Activated CD4-positive, alpha-beta memory T cell treated with anti-CD3 and anti-CD28 coated beads, Interleukin-2, amount 10 ng/mL, durations not matched to agents 7 days and 5 days (primary cell): ENCODE results near the gene ADM2. TPM values are rescaled to one million over a fixed set of nuclear protein-coding genes. Genes with fewer than 3 reads are reported as not detected.
"Not testable (repeated sequence)": the region's sequence is repeated elsewhere in the genome, so short reads cannot be mapped to it uniquely, and the experiment has no call there.

ENCODE experiments used
- CTCF ChIA-PET: fragments of 350-600 bp; sonication (Branson Sonifier 250); formaldehyde crosslinking; loops from one replicate; lab custom pipeline; 2021; ENCODE audit warnings: antibody characterized with exemption, inconsistent platforms; lab: Charles Lee
- POLR2A ChIA-PET: fragments of 350-600 bp; sonication (Branson Sonifier 250); formaldehyde crosslinking; loops from one replicate; lab custom pipeline; 2021; ENCODE audit warnings: antibody characterized with exemption; lab: Charles Lee
- DNase-seq: peaks from one replicate; pipeline ENCODE4 v3.0.0-alpha.2; 2020
- H3K27ac Mint-ChIP-seq: one replicate; pipeline ENCODE4 v1.8.0; 2021; ENCODE audit warnings: mild to moderate bottlenecking, mixed read lengths
- H3K27me3 Mint-ChIP-seq: one replicate; pipeline ENCODE4 v1.8.0; 2021; ENCODE audit warnings: mixed read lengths
- H3K36me3 Mint-ChIP-seq: one replicate; pipeline ENCODE4 v1.8.0; 2021; ENCODE audit warnings: low read depth, mixed read lengths
- H3K4me1 Mint-ChIP-seq: one replicate; pipeline ENCODE4 v1.8.0; 2021; ENCODE audit warnings: mixed read lengths
- H3K4me3 Mint-ChIP-seq: one replicate; pipeline ENCODE4 v1.8.0; 2021; ENCODE audit warnings: mild to moderate bottlenecking, mixed read lengths
- H3K9me3 Mint-ChIP-seq: one replicate; pipeline ENCODE4 v1.8.0; 2021; ENCODE audit warnings: mixed read lengths
- total RNA-seq, 2 experiments: library from RNA; stranded (reverse); gene quantifications; one replicate each; pipeline ENCODE4 v1.2.3, GENCODE V29; 2021

The ADM2 gene
- total RNA-seq, 2 experiments from 2014 or later, result 7.6 to 8.8 TPM

GRCh38 chr22:50532824-50533796, 51.8 kb downstream of the ADM2 start:
- peaks cover 27% of the 10 kb centered on the region for H3K36me3 Mint-ChIP-seq
- no peak for DNase-seq
- POLR2A ChIA-PET, result interaction anchor here (1.1 to 12.1 kb wide), 12 partner anchors 5 to 342 kb away, joined by 3 to 583 read pairs (median 22); partner anchors contain the start of genes CHKB, KLHDC7B, LMF2 and NCAPH2
- CTCF ChIA-PET, result interaction anchor here (0.9 to 3.4 kb wide), 4 partner anchors 7 to 30 kb away, joined by 3 to 27 read pairs (median 6); partner anchors contain the start of genes SCO2 and SYCE3
- H3K9me3 Mint-ChIP-seq, result no peaks in the 10 kb centered on the region
- no peaks in the 10 kb centered on the region for H3K27me3 Mint-ChIP-seq
- H3K27ac Mint-ChIP-seq, result peak overlapping the region; percentile 98
- H3K4me1 Mint-ChIP-seq, result peaks cover 56% of the 10 kb centered on the region
- peak overlapping the region; percentile 95 for H3K4me3 Mint-ChIP-seq

GRCh38 chr22:50533856-50534711, 52.7 kb downstream of the ADM2 start:
- Mint-ChIP-seq H3K27ac (peak overlapping the region; percentile 98), H3K4me1 (peaks cover 52% of the 10 kb centered on the region), H3K4me3 (peak overlapping the region; percentile 43), H3K36me3 (peaks cover 21% of the 10 kb centered on the region)
- ChIA-PET CTCF (interaction anchor here (1.0 to 3.4 kb wide), 5 partner anchors 8 to 37 kb away, joined by 3 to 27 read pairs (median 5); partner anchors contain the start of genes LMF2, NCAPH2, SCO2 and SYCE3), POLR2A (interaction anchor here (0.8 to 10.1 kb wide), 6 partner anchors 6 to 87 kb away, joined by 3 to 583 read pairs (median 22); partner anchors contain the start of genes CHKB, KLHDC7B, SCO2 and TYMP)
- H3K27me3 Mint-ChIP-seq, DNase-seq, H3K9me3 Mint-ChIP-seq: not testable (repeated sequence)

- DNase-seq, result no peak
- Mint-ChIP-seq H3K4me1 (peaks cover 62% of the 10 kb centered on the region), H3K4me3 (no peak overlapping the region), H3K27me3 (no peaks in the 10 kb centered on the region), H3K27ac (peak overlapping the region; percentile 28), H3K9me3 (no peaks in the 10 kb centered on the region), H3K36me3 (peaks cover 20% of the 10 kb centered on the region)
- ChIA-PET CTCF (interaction anchor here (0.9 to 3.4 kb wide), 5 partner anchors 9 to 87 kb away, joined by 3 to 27 read pairs (median 3); partner anchors contain the start of gene SCO2), POLR2A (interaction anchor here (1.2 to 10.1 kb wide), 5 partner anchors 7 to 87 kb away, joined by 3 to 583 read pairs (median 69); partner anchors contain the start of genes KLHDC7B, SCO2 and TYMP)
Observed at GRCh38 chr22:50535113-50535512, 53.8 kb downstream of the ADM2 start.

Other genes starting within 250 kb of the ADM2 start
- 10 to 100 TPM; 50.6 to 53.9 TPM for gene TUBGCP6, start 236.5 kb upstream of the ADM2 start, total RNA-seq
- 10 to 100 TPM; 83.7 to 90.0 TPM for gene HDAC10, start 230.3 kb upstream of the ADM2 start, total RNA-seq
- gene MAPK12, start 219.9 kb upstream of the ADM2 start, total RNA-seq, result 1 to 10 TPM; 4.8 to 5.8 TPM
- gene MAPK11, start 211.2 kb upstream of the ADM2 start, total RNA-seq, result 10 to 100 TPM; 13.4 to 14.2 TPM
- 10 to 100 TPM; 21.5 to 23.5 TPM for gene PLXNB2, start 173.9 kb upstream of the ADM2 start, total RNA-seq
- 1 to 10 TPM; 5.0 to 5.6 TPM for gene DENND6B, start 154.5 kb upstream of the ADM2 start, total RNA-seq
- 10 to 100 TPM; 56.5 to 58.9 TPM for gene PPP6R2, start 138.2 kb upstream of the ADM2 start, total RNA-seq
- 100 to 1,000 TPM; 181 to 196 TPM for gene SBF1, start 6.5 kb upstream of the ADM2 start, total RNA-seq
- gene MIOX, start 5.3 kb downstream of the ADM2 start, total RNA-seq, result under 1 TPM; 0.48 to 0.60 TPM
- gene LMF2, start 26.2 kb downstream of the ADM2 start, total RNA-seq, result 100 to 1,000 TPM; 111 to 114 TPM
- gene NCAPH2, start 26.7 kb downstream of the ADM2 start, total RNA-seq, result 100 to 1,000 TPM; 105 to 108 TPM
- 1 to 10 TPM; 6.4 to 7.0 TPM for gene SCO2, start 44.1 kb downstream of the ADM2 start, total RNA-seq
- gene TYMP, start 48.5 kb downstream of the ADM2 start, total RNA-seq, result 10 to 100 TPM; 89.1 to 90.2 TPM
- gene KLHDC7B, start 64.4 kb downstream of the ADM2 start, total RNA-seq, result 1 to 10 TPM; 8.0 to 8.4 TPM
- under 1 TPM; 0.58 to 0.71 TPM for gene SYCE3, start 81.4 kb downstream of the ADM2 start, total RNA-seq
- gene CPT1B, start 96.9 kb downstream of the ADM2 start, total RNA-seq, result 10 to 100 TPM; 60.8 to 60.9 TPM
- 100 to 1,000 TPM; 101 to 111 TPM for gene CHKB, start 101.3 kb downstream of the ADM2 start, total RNA-seq
- under 1 TPM; 0.15 to 0.18 TPM for gene MAPK8IP2, start 119.2 kb downstream of the ADM2 start, total RNA-seq
- gene ARSA, start 146.6 kb downstream of the ADM2 start, total RNA-seq, result 10 to 100 TPM; 63.1 to 65.0 TPM
- under 1 TPM in 1 of 2 experiments, not detected in 1; 0.08 TPM for gene SHANK3, start 191.3 kb downstream of the ADM2 start, total RNA-seq